Fibroblast of the conjunctiva (primary cell): Measurements from ENCODE around the gene POU6F1.

Source experiments
- DNase-seq: peaks from one replicate; pipeline ENCODE4 v3.0.0-alpha.2; 2010; ENCODE audit warnings: low read depth

POU6F1 gene

DNA sequence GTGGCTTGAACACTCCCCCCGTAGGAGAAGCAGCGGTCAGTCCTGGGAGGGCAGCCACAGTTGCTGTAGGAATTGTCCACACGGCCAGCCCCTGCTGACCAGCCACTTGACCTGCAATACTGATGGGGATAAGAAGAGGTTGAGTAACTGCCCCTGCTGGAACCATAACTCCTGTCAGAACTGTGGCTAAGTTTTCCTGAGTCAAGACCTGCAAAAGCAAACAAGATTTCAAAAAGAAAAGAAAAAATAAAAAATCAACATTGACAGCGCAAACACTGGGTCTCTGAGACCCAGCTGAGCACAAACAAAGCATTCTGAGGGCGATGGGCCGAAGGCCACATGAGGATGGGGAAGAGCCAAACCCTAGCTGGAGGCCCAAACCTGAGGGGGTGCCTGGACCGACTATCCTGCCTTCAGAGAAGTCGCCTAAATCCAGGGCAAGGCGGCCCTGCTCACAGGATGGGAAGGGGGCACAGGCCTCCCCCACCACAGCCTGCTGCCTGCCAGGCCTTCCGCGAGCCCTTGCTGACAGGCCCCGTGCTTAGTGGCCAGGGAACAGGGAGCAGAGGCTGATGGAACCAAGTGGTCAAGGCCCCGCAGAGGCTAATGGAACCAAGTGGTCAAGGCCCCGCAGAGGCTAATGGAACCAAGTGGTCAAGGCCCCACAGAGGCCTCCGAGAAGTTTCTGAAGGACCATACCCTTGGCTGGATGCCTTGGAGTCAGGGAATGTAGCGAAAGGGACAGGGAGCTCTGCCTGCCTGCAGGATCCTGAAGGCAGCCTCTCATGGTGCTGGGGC is 19.1 kb downstream of the POU6F1 start:
- no peak for DNase-seq

DNA sequence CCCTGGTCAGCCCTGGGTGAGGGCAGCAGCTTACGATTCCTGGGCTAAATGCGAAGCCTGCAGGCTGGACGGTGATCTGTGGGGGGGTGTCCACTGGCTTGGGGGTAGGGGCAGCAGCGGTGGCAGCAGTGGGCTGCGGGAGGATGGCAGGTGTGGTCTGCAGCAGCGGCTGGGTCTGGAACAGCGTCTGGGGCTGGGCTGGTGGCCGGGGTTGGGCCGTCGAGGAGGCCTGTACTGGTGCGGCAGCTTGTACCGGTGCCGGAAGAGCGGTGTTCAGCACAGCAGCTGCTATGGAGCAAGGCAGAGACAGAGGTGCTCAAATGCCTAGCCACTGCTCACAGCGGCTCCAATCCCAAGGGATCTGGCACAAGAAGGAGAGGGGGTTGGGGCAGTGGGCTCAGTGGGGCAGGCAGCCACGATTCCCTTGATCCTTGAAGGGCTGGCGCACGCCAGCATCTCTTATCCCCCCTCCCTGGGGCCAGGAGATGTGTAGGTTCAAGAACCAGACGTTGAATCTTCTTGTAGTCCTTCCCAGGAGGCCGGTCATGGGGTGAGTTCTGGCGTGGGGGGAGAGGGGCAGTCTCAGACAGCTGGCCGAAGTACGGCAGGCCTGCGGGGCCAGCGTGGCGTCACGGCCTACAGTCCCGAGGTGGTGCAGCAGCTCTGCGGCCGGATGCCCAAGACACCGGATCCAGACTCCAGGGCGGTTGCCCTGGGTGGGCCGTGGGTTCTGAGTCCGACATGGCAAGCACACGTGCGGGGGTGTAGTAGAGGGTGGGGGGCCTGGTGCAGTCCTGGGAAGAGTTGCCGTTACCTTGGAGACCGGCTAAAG is 19.9 kb downstream of the POU6F1 start:
- no peak for DNase-seq

DNA sequence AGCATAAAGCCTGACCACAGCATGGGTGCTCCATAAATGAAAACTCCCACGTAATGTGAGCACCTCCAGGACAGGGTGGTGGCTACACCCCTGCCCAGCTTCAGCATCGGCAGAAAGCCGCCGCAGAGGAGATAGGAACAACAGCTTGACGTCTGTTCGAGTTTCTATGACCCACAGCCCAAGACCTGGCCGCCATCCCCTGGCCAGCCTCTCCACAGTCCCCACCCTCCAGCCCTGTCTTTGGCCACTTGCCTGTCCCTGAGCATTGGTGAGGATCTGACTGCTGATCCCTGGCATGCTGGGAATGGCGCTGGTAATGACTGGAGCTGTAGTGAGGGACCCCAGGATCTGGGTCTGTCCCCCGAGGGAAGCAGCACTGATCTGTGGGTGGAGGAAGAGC is 21.3 kb downstream of the POU6F1 start:
- DNase-seq: no peak

DNA sequence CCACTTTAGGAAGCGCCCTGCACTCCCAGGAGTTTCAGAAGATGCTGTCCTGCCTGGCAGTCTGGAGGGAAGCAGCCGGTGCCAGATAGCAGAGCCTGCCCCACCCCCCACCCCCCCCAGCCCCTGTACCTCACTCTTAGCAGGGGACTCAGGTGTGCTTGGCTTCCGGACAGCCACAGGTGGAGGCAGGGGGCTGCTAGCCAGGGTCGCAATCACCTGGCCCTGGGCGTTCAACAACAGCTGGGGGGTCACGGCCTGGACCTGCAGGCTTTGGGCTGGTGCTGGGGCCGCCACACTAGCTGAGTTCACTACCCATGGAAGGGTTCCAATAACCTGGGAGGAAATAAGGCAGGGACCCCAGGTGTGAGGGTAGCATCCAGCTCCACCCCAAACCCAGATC is 22.0 kb downstream of the POU6F1 start:
- DNase-seq: no peak

DNA sequence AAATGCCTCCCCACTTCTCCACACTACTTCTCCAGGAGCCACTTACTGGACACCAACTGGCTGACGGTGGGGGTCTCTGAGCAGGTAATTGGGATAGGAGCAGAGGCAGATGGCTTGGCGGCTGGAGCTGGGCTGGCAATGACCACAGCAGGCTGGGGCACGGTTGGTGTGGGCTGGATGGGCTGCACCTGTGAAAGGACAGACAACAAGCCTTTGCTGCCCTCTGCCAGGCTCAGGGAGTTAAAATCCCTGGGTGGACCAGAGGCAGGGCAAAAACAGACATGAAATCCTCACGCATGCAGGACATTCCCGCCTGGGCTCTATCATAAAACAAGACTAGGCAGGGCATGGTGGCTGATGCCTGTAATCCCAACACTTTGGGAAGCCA is 25.6 kb downstream of the POU6F1 start:
- DNase-seq: no peak

DNA sequence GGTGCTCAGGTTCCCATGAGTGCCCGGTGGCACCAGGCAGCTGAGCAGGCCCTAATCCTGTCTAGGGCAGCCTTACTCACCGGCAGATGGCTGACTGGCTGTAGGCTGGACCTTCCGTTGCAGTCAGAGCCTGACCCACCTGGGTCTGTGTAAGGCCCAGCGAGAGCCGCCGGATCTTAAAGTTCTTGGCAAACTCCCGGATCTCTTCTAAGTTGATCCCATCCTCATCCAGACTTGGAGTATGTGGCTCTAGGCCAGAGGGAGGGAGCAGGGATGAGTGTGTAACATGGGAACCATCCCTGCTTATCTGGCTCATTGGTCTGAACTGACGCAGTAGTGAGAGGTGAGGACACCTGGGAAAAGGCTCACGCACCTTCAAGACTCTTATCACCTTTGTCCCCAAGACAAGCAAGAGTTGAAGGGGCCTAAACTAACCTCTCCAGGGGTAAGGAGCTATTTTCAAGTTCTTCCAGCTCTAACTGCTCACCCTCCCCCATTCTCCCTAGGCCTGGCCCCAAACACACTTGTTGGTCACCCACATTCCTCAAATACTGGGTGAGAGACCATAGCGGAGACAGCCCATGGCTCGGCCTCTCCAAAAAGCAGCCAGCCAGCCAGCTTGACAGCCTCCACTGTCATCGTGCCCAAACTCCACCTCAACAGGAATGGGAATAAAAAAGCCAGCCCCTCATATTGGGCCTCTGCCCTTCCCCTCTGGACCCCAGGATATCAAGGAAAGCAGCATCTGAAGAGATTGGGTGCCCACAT is 26.2 kb downstream of the POU6F1 start:
- DNase-seq: no peak

DNA sequence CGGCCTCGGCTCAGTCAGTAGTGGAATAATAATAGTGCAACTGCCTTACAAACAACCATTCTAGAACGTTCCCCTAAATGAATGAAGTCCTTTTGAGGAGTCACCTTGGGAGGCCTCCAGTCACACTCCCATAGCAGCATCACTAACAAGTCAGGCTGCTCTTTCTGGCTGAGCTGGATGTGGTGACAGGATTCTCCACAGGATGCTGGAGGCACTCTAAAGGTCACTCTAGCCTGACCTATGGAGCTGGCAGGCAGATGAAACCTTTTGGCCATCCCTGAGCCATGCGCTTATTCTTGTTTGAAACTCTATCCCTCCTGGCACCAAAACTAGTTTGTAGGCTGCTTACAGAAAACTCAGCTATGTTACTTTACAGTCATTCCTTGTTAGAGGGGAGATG is 27.0 kb downstream of the POU6F1 start:
- DNase-seq: no peak

DNA sequence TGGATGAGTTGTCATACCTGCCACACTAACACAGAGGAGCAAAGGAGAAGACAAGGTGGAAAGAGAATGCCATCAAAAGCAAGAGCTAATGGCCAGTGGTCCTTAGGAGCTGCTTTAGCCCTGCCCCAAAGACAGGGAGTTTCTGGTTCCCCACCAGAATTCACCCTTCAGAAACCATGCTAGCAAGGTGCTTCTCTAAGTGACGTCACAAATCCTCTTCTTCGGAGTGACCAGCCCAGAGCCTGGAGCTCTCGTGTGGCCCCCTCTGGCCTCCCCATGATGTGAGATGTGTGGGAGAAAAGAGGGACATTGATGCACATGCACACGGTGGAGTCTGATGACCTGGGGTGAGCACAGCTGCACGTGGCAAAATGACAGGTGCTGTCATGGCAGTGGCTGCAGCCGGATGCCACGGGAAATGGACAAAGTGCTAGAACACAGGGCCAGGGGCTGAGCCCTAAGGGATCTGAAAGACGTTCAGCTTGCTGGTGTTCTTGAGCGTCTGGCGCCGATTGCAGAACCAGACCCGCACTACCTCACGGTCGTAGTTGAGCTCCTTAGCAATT is 28.0 kb downstream of the POU6F1 start:
- DNase-seq: no peak

DNA sequence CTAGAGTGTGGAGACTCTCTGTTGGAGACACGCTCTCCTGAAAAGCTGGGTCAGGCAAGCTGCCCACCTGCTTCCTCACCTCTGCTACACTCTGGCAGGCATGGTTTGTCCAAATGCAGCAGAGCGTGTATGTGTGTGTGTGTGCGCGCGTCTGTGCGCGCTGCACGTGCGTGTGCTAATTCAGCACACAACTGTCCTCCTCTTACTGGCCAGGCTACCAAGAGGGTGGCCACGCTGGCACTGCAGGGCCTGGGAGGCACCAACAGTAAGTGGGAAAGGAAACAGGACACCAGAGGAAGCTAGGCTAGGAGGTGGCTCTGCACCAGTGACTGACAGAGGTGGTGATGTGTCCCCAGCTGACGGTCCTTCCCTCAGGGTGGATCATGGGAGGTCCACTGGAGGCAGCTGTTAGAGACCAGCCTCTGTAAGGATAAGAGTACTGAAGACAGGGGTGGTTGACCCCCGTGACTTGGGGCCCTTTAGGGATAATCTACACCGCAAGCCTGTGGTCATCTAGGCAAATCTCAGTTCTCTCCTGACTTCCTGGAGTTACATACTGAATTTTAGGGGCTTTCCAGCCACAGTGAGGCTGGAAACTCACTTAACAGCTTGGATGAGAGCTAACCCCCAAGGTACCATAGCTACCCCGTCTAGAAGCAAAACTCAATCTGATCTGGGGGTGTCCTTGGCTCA is 29.4 kb downstream of the POU6F1 start:
- no peak for DNase-seq

DNA sequence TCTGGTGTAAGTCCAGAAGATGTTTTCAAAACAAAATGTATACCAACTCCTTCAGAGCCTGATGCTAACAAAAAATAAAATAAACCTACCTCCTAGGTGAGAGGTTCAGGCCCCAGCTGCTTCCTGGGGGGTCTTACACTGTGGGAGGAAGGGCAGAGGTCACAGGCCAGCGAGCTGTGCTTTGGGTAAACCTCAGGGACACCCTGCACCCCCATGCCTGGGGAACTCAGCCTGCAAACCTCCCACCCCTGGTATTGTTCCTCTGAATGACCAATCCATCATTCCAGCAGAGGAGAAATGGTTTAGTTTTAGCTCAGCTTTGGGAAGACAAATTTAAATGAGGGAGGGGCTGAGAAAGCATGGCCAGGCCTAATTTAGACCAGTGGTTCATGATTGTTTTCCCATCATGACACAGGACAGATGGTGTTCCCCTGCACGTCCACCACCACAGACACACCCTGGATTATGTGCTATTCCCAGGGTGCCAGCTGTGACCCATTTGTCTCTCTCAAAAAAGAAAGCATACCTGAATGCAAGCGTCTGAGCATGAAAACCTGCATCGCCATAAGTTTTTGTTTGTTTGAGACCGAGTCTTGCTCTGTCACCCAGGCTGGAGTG is 30.4 kb downstream of the POU6F1 start:
- DNase-seq: no peak

DNA sequence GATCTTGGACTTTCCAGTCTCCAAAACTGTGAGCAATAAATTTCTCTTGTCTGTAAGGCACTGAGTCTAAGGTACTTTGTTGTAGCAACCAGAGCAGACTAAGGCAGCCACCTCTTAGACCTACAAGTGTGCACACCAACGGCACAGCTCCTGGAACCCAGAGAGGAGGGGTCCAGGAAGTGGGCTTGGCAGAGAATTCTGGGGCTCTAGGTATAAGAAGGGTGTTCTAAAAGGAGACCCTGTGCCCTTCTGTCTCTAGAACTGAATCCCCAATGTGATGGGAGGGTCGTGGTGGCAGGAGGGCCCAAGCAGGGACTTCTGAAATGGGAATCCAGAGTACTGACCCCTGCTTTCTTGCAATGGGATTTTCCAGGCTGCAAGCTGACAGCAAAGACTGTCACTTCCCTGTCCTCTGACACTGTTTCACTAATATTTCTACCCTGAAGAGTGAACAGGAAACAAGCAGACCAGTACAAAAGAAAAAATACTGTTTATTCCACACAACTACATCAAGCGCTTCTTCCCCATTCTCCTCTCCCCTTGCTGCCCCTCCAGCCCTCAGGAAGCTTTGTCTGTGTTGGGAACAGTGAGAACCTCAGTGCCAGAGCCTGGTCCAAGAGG is 31.3 kb downstream of the POU6F1 start:
- no peak for DNase-seq

DNA sequence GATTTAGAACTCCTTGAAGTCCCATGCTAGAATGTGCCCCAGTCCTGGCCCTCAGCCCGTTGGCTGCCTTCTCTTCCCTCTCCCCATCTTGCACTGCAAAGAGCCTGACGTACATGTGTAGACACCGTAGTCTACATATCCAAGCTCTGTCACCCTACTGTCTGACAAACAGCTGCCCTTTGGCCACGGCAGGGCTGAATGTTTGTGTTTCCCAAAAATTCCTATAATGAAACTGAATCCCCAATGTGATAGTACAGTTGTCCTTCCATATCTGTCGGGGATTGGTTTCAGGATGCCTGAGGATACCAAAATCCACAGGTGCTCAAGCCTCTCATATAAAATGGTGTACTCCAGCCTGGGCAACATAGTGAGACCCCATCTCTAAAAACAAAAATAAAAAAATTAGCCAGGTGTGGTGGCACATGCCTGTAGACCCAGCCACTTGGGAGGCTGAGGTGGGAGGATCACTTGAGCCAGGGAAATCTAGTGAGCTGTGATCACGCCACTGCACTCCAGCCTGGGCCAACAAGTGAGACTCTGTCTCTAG is 32.6 kb downstream of the POU6F1 start:
- no peak for DNase-seq

DNA sequence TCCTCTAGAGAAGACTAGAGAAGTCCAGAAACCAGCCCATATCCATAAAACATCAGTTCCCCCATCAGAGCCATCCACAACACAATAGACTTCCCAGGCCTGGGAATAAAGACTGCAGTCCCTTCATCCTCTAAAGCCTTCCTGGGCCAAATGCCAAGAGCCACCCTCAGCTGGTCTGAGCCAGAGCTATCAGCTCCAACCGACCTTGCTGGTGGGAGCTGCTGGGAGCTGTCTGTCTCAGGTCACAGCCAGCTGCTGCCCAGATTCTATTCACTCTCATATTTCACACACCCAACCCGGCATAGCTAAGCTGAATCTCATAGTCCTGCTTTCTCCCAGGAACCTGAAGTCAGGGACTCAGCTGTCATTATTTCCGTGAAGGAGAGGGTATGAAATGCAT is 34.0 kb downstream of the POU6F1 start:
- DNase-seq: peak; percentile 5

DNA sequence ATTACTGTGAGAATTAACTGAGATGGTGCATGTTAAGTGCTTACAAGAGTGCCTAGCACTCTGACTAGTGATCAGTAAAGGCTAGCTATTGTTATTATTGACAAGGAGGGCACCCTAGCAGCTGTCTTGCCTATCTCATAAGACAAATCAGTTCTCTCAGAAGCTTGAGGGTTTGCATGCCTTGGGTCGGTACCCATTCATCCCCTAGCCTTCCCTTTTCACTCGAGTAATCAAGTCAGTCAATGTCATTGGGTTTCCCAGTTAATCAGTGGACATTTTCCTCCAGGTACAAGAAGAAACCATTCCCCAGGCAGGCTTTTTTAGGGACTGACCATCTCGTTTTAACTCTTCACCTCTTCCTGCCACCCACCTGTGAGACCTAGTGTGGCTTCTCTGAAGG is 34.5 kb downstream of the POU6F1 start:
- DNase-seq: no peak

DNA sequence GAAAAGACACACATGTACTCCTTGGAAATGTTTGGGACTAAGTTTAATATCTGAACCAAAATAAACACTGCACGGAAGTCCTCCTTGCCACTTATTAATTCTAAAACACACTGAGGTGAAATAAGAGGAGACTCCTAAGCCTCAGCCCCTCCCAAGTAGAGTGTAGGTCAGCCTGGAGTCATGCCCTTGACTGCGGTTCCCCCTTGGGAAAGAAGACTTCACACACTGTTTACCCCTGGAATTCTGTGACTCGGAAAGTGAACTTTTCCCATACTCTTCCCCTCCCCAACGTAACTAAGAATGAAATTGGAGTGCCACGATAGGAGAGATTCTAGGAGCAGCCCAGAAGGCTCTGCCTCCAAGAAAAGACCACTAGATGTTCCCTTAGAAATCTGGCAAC is 36.3 kb downstream of the POU6F1 start:
- DNase-seq: no peak

DNA sequence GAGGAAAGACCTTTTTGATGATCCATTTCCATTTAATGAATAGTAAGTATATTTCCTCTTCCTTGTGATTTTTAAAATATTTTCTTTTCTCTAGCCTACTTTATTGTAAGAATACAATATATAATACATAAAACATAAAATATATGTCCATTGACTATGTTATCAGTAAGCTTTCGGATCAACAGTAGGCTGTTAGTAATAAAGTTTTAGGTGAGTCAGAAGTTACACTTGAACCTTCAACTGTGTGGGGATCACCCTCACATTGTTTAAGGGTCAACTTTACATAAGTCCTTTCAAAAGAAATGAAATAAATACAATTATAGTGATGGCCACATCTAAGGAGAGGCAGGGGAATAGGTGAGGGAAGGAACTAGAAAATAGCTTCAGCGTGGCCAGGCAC is 40.0 kb downstream of the POU6F1 start:
- DNase-seq: no peak

DNA sequence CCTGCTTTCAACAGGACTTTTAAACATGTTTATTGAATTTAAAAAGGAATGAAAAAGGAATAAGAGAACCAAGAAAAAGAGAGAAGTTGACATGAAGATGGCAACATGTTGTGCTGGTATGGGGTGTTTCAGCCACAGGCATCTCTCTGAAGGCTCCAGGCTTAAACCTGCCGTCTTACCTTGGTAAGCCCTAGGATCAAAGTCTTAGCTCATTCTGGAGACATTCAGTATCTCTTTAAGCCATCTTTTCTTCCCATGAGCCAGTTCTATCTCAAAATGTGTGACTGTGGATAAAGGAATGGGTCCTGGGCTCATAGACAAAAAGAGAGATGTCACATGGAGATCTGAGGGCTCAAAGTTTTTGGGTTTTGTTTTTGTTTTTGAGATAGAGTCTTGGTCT is 43.4 kb downstream of the POU6F1 start:
- no peak for DNase-seq

DNA sequence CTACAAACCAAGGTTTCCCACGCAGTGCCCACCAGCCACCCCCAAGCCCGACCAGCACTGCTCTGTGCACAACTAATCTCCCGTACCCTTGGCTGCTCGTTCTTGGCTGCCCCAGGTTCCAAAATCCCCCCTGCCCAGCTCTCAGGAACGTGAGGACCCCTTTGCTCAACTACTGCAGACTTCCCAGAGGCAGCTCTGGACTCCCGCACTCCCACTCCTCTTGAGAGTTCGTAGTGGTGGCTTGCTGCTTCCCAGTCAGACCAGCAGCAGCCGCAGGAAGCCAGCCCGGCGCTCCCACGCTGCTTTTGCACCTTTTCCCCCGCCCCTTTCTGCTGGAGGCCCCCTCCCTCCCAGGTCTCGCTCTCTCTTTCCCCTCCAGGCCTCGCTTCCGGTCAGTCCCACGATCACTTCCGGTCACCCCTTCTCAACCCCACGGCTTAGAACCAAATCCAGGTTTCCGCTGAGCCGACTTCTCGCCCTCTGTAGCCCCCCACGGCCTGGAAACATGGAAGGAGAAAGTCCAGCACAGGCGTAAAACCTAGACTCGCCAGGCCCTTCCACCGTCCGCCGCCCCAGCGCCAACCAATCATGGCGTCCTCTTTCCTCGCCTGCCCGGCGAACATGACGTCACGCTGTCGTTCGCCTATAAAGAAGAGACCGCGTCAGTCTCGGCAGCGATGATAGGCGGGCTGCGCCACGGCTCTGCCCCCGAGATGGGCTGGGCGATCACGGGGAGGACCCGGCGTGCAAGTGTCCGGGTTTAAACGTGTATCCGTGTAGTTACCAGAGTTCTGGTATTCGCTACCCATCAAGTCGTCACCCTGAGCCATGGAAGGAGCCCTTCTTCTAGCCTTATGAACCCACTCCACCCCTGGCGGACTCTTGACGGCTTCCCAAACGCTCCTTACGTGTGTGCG is 45.1 kb downstream of the POU6F1 start, which contains the start of gene TFCP2:
Gene TFCP2 (minus strand): TSS at position 621 of the 917 bp plus-strand sequence. CDS start 713 bp downstream, outside the sequence.
- peak; percentile 88 for DNase-seq

DNA sequence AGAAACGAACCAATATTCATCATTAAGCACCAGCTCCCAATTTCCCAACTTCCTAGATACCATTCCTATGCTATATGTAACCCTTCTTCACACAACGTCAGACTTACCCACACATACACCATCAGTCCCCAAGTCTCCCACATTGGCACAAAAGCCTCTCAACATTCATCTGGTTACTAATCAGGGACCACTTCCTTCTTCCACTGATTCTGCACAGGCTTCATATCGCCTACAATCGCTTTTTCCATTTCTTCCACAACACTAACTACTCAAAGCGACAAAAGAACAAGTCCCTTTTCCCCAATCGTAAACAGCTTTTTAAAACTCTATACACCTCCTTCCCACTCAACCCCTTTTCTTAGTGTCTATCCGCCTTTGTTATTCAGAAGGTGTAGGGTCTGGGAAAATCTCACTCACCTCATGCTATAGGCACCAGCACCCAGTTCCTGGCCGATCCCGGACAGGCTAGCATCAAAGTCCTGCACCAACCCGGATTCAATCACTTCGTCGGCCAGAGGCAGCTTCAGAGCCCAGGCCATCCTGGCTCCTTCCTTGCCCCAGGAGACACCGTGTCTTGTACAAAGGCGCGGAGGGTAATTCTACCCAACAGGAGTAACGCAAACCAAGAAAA is 45.9 kb downstream of the POU6F1 start:
- no peak for DNase-seq
